Endometrial microvascular endothelial cells (primary cell): ENCODE data around the gene PLCXD1. TPM values are rescaled to one million over a fixed set of nuclear protein-coding genes. Genes with fewer than 3 reads are reported as not detected.
"Not testable (repeated sequence)": the region's sequence is repeated elsewhere in the genome, so short reads cannot be mapped to it uniquely, and the experiment has no call there.

Source experiments
- in situ Hi-C: cut with HindIII; loops from 2 replicates; pipeline ENCODE4 v1.10.0; 2017; ENCODE audit warnings: low sequenced_read_pairs, low pct_unique_long_range_greater_than_20kb; ENCODE audit errors: inconsistent ontology term
- total RNA-seq: library from RNA; depleted of rRNA; stranded (reverse); fragments of >200 nt; gene quantifications from one replicate; pipeline ENCODE4 v1.2.3, GENCODE V29; 2015; ENCODE audit errors: inconsistent ontology term

The PLCXD1 gene
- total RNA-seq, 1 donor from 2014 or later, result 12.2 TPM

GRCh38 chrX:329291-329910 lies 48.2 kb downstream of the PLCXD1 start:
- in situ Hi-C loops, result no loop called here

- in situ Hi-C loops, result not testable (repeated sequence)
Observed at GRCh38 chrX:330141-330725, 49.1 kb downstream of the PLCXD1 start.

GRCh38 chrX:330726-331150 lies 49.6 kb downstream of the PLCXD1 start:
- in situ Hi-C loops, result no loop called here

DNA sequence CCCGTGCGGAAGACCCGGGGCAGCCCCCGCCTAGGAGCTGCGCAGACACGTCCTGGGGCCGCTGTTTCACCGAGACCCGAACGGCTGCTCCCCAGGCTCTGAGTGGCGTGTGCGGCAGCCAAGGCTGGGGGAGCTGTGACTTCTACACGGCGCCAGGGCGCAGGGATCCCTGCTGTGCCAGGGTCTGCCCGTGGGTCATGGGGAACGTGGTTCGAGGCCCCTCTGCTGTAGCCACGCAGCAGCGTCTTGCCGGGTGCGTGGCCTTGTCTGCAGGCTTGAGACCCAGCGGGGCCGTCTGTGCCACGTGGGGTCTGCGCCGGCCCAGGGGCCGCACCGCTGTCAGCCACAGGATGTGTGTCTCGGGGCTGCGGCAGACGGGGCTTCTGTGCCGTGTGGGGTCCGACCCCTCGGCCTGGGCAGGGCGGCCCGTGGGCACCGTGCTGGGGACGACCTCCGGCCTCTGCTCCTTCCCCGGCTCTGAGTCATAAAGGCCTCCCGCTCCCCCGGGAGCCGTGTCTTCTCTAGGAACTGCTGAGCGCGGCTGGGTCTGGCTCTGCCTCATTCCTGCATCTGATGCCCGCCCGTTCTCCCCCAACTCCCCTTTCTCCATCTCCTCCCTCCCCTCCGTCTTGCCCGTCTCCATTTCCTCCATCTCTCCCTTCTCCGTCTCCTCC lies 50.1 kb downstream of the PLCXD1 start:
- in situ Hi-C loops, result no loop called here

DNA sequence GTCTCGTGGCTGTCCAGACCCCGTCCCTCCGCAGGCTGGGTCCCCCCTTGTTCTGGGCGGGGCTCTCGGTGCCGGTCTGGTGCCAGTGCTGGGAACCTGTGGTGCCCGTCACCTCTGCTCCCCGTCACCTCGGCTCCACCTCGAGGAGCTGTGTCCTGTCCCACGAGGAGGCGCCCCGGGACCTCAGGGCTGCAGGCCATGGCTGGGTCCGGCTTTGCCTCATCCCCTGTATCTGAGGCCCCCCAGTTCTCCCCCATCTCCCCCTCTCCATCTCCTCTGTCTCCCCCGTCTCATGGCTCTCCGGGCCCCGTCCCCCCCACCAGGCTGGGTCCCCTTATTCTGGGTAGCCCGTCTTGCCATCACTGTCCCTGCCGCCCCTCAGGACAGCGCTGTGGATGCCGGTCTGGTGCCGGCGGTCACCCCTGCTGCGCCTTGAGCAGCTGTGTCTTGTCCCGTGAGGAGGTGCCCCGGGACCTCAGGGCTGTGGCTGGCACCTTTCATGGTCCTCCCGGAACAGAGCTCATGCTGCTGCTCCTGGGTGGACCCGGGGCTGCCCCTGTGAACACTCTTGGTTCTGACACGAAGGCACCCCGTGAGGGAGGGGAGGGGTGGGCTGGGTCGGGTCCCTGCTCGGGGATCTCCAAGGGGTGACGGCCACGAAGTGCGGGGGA lies 50.8 kb downstream of the PLCXD1 start:
- in situ Hi-C loops, result no loop called here

DNA sequence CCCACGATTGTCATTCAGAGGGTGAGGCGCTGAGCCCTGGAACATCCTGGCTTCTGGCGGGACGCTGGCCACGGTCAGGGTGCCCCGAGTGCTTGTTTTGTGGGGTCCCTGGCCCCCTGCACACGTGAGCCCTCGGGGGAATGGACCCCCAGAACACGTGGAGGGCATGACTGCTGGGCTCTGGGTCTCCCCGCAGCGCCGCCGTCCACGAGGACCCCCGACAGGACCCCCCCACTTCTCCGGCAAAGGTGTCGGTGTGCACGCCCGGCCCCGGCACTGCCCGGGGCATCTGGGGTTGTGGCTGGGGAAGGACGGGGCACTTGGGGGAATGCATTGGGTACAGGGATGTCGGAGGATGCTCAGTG lies 51.3 kb downstream of the PLCXD1 start:
- in situ Hi-C loops, result no loop called here

GRCh38 chrX:332916-333610 lies 51.9 kb downstream of the PLCXD1 start:
- in situ Hi-C loops, result no loop called here

DNA sequence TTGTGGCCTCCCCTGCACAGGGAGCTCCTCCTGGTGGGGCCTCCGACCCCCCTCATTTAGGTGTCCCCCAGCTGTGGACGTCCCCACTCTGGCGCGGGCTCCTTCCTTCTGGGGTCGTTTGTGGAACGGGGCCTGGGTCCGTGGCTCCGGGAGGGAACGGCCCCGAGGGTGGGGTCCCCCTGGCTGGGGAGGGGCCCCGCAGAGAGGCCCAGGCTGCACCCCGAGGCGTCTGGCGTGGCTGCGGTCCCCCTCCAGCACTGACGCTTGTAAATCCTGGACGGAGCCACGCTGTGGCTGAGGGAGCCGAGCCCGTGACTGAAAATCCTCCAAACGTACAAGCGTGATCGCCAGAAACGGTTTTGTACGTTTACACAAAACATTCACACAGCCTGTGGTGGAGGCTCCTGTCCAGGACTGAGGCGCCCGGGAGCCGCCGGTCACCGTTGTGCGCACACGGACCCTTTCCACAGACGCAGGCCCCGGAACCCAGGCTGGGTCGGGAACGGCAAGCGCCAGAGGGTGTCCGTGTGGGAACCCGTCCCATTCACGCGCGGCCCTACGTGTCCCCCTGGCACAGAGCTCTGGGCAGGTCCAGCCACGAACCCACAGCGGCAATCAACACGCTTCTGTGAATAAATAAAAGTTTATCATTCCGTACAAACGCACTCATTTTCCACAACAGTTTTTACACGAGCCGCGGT lies 52.6 kb downstream of the PLCXD1 start:
- in situ Hi-C loops, result no loop called here

GRCh38 chrX:334331-334891 lies 53.2 kb downstream of the PLCXD1 start:
- in situ Hi-C loops, result no loop called here

DNA sequence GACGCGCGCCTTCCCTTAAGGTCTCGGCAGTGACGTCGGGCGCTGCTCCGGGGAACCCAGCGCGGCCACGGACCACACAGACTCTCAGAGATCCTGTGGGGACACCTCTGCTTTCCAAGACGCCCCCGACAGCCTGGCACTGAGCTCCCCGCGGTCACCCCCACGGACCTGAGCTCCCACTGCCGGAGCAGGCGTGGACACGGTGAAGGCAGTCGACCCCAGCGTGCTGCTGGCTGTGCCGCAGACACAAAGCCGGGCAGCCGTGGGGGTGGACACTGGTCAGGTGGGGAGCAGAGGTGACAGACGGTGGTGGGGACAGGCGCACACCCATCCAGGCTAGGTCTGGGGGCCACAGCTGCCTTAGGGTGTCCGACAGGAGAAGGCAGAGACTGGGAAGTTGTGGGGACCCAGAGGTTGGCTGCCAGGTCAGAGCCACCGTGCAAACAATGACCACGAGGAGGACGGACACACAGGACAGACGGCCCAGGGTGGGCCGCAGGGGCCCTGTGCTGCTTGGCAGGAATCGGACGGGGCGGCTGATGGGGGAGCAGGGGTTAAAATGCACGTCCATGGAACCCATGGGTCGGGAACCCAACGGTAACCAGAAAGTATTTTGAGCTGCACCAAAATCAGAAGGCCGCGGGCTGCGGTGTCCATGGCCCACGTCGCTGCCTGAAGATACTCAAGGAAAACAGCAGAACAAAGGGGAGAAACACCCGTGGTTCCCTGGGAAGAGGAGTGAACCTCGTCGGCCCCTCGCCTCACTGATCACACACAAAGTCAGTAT lies 54.0 kb downstream of the PLCXD1 start:
- in situ Hi-C loops, result no loop called here

DNA sequence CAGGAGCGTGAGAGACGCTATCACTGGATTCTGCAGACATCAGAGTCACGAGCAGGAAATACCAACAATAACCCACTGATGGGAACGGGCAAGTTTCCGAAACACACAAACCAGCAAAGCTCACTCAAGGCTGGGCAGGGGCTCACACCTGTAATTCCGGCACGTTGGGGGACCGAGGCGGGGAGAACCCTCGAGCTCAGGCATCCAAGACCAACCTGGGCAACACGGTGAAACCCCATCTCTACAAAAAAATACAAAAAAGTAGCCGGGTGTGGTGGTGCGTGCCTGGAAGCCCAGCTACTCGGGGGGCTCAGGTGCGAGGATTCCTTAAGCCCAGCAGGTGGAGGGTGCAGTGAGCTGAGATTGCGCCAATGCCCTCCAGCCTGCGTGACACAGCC lies 54.6 kb downstream of the PLCXD1 start:
- in situ Hi-C loops, result no loop called here

DNA sequence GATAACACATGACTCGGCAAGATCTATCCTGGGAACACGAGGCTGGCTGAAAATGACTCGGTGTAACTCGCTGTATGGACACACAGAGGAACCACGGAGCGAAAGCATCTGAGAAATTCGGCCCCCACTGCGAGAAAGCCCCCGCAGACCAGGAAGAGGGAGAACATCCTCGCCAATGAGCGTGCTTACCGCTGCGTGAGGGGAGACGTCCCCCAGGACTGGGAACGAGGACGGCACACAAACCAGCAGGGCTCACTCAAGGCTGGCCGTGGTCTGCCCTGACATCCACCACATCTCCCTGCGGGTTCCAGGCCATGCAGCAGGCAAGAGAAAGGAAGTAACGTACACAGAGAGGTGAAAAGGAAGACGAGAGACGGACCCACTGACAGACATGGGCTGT lies 55.0 kb downstream of the PLCXD1 start:
- in situ Hi-C loops, result no loop called here

DNA sequence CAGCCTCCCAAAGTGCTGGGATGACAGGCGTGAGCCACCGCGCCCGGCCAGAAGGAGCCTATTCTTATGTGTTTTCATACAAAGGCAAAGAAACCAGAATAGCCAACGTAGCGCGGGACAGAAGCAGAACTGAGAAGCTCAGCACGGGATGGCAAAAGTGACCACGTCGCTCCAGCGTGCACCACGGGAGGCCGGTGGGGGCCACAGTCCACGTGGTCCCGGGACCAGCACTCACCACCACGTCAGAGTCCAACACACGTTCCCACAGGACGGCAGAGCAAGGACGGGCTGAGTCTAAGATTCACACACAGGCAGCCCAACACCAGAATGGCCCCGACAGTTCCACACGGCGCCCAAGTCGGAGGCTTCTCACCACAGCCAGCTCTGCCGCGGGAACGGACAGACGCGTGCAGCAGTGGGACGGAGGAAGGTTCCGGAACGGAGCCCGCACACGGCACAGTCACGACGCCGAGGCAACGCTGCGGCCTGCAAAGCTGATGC lies 56.2 kb downstream of the PLCXD1 start:
- in situ Hi-C loops, result no loop called here

DNA sequence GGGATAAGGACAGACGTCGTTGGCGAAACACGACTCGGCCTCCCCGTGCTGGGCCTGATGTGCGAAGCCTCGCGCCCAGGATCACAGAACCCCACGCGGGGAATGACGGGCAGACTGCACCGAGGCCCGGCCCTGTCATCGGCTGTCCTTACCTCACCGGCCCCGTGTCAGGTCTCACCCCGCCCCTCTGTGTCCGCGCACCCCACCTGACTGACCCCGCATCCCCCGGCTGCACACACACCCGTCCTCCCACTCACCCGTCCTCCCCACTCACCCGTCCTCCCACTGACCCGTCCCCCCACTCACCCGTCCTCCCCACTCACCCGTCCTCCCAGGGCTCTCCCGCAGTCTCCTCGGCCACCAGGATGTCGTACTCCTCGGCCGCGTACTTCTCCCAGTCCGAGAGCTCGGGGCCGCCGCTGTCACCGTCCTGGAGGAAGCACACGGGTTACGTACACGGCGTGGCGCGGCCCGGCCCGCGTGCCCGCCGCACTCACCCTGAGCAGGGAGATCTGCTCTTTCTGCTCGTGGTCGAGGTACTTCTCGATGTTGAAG lies 57.2 kb downstream of the PLCXD1 start:
- in situ Hi-C loops, result no loop called here

DNA sequence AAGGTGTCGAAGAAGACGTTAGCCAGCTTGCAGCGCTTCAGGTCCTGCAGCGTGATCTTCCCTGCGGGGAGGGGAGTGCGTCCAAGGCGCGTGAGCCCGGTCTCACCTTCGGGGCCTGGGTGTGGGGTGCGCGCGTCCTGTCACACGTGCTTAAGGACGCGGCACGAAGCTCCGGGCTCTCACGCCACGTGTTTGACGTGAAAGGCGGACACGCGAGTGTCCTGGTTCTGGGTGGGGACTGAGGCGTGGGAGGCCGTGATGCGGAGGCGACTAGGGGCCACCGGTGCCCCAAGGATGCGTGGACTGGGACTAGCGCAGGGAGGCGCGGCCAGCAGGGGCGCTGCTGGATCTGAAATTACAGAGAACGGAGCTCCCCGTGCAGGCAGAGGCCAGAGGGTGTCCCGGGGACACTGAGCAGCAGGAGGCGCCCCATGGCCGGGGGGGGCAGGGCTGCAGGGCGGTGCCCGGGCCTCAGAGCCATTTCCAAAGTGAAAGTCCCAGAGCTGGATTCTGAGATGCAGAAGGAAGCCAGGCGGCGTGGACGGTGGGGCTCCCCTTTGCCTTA lies 57.7 kb downstream of the PLCXD1 start:
- in situ Hi-C loops, result no loop called here

GRCh38 chrX:340121-340520 lies 58.9 kb downstream of the PLCXD1 start:
- in situ Hi-C loops, result no loop called here
